Measurements from ENCODE around the gene HMGCR. TPM values are rescaled to one million over a fixed set of nuclear protein-coding genes. Genes with fewer than 3 reads are reported as not detected.

HMGCR gene
- total RNA-seq, 2 donors from 2014 or later = 118 to 319 TPM

GRCh38 chr5:75335952-75336614 is 937 bp upstream of the HMGCR start:
- no peaks in the 10 kb centered on the region for H3K36me3 ChIP-seq
- peak; percentile 63 for DNase-seq
- no peaks in the 10 kb centered on the region for H3K4me1 ChIP-seq
- peak overlapping the region; percentile 95 for H3K27ac ChIP-seq
- peak overlapping the region; percentile 52 to 90 for H3K9ac ChIP-seq (ENCODE audit: low read depth in 2 of 2, low read length in 2 of 2)
- TF ChIP-seq CTCF (IDR thresholded peaks at IDR 0.05) = peak; percentile 45
- intact Hi-C loops (cut with DNase I) = loop anchor here (5.0 kb wide), 2 partner anchors 94 to 569 kb away; partner anchors contain the start of genes GFM2 and NSA2
- no peaks in the 10 kb centered on the region for H3K9me3 ChIP-seq
- peak overlapping the region; percentile 63 for H3K4me3 ChIP-seq
- H3K27me3 ChIP-seq = no peaks in the 10 kb centered on the region

- H3K36me3 ChIP-seq = no peaks in the 10 kb centered on the region
- no peaks in the 10 kb centered on the region for H3K4me1 ChIP-seq
- H3K27me3 ChIP-seq = no peaks in the 10 kb centered on the region
- DNase-seq = peak; percentile 45
- TF ChIP-seq CTCF (IDR thresholded peaks at IDR 0.05) = no peak
- no peaks in the 10 kb centered on the region for H3K9me3 ChIP-seq
- intact Hi-C loops (cut with DNase I) = loop anchor here (5.0 kb wide), 2 partner anchors 95 to 570 kb away; partner anchors contain the start of genes GFM2 and NSA2
- peak overlapping the region; percentile 63 for H3K4me3 ChIP-seq
- peak overlapping the region; percentile 84 to 90 for H3K9ac ChIP-seq (ENCODE audit: low read depth in 2 of 2, low read length in 2 of 2)
- peak overlapping the region; percentile 95 for H3K27ac ChIP-seq
Measured at GRCh38 chr5:75337366-75338021, 474 bp downstream of the HMGCR start.

GRCh38 chr5:75338408-75338807 is 1.4 kb downstream of the HMGCR start:
- no peak for DNase-seq
- Histone ChIP-seq H3K4me1 (no peaks in the 10 kb centered on the region), H3K9me3 (no peaks in the 10 kb centered on the region), H3K9ac (ENCODE audit: low read depth in 2 of 2, low read length in 2 of 2) (peak overlapping the region in 1 of 2 donors; percentile 84), H3K36me3 (no peaks in the 10 kb centered on the region), H3K27ac (peak overlapping the region; percentile 95), H3K4me3 (peak overlapping the region; percentile 63), H3K27me3 (no peaks in the 10 kb centered on the region)
- TF ChIP-seq CTCF (IDR thresholded peaks at IDR 0.05) = no peak
- intact Hi-C loops (cut with DNase I) = loop anchor here (5.0 kb wide), 2 partner anchors 96 to 571 kb away; partner anchors contain the start of genes GFM2 and NSA2

- H3K4me3 ChIP-seq = no peak overlapping the region
- H3K27me3 ChIP-seq = no peaks in the 10 kb centered on the region
- no peaks in the 10 kb centered on the region for H3K9me3 ChIP-seq
- intact Hi-C loops (cut with DNase I) = no loop called here
- no peak overlapping the region for H3K9ac ChIP-seq (ENCODE audit: low read depth in 2 of 2, low read length in 2 of 2)
- TF ChIP-seq CTCF (IDR thresholded peaks at IDR 0.05) = no peak
- DNase-seq = no peak
- no peaks in the 10 kb centered on the region for H3K36me3 ChIP-seq
- H3K27ac ChIP-seq = no peak overlapping the region
- H3K4me1 ChIP-seq = no peaks in the 10 kb centered on the region
Measured at GRCh38 chr5:75340714-75341478, 3.9 kb downstream of the HMGCR start.

- H3K9ac ChIP-seq (ENCODE audit: low read depth in 2 of 2, low read length in 2 of 2) = no peak overlapping the region
- no peak for TF ChIP-seq CTCF (IDR thresholded peaks at IDR 0.05)
- no peaks in the 10 kb centered on the region for H3K27me3 ChIP-seq
- H3K36me3 ChIP-seq = peaks cover 1% of the 10 kb centered on the region
- DNase-seq = no peak
- no peaks in the 10 kb centered on the region for H3K4me1 ChIP-seq
- no peak overlapping the region for H3K27ac ChIP-seq
- no peak overlapping the region for H3K4me3 ChIP-seq
- no peaks in the 10 kb centered on the region for H3K9me3 ChIP-seq
- intact Hi-C loops (cut with DNase I) = no loop called here
Measured at GRCh38 chr5:75341934-75342333, 4.9 kb downstream of the HMGCR start.

All from colonic mucosa (tissue), 4 donors.